Measurements from ENCODE around the gene GNG7. TPM values are rescaled to one million over a fixed set of nuclear protein-coding genes. Genes with fewer than 3 reads are reported as not detected.
A peak's percentile ranks its signal among the peaks of the same experiment; 100 is the strongest.

The GNG7 gene
- total and polyA plus RNA-seq, 8 donors: 4.0 to 8.8 (median 6.0) TPM

DNA sequence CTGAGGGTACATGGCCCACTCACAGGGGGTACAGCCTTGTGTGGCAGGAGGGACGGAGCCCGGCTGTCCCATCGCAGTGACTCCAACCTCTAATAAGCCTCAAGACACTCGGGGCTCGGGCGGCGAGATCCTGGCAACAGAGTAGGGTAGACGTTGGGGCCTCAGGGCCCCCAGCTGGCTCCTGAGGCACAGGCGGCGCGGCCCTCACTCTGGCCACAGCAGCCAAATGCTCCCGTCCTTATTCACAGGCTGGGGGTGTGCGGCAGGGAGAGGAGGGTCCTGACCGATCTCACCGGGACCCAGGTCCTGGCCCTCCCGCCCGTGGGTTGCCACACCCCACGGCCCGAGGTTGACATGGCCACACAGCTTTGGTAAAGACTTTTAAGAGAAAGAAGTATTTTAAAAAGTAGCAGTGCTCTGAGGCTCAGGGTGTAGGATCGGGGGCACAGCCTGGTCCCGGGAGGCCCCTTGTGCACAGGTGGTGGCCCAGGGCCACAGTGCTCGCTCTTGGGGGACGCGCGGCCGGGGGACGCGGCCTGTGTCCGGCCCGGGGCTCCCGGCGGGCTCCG is 29.7 kb upstream of the GNG7 start:
- H3K4me3 ChIP-seq: no peak overlapping the region
- no peak for FAIRE-seq
- peaks cover 0 to 3% (median 0%) of the 10 kb centered on the region in 3 donors for H3K36me3 ChIP-seq
- TF ChIP-seq, protein P1, sequence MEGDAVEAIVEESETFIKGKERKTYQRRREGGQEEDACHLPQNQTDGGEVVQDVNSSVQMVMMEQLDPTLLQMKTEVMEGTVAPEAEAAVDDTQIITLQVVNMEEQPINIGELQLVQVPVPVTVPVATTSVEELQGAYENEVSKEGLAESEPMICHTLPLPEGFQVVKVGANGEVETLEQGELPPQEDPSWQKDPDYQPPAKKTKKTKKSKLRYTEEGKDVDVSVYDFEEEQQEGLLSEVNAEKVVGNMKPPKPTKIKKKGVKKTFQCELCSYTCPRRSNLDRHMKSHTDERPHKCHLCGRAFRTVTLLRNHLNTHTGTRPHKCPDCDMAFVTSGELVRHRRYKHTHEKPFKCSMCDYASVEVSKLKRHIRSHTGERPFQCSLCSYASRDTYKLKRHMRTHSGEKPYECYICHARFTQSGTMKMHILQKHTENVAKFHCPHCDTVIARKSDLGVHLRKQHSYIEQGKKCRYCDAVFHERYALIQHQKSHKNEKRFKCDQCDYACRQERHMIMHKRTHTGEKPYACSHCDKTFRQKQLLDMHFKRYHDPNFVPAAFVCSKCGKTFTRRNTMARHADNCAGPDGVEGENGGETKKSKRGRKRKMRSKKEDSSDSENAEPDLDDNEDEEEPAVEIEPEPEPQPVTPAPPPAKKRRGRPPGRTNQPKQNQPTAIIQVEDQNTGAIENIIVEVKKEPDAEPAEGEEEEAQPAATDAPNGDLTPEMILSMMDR (IDR thresholded peaks at IDR 0.05): no peak
- intact Hi-C loops (cut with DNase I): no loop called here
- no peak for ATAC-seq
- H3K9me3 ChIP-seq: no peaks in the 10 kb centered on the region
- H3K4me1 ChIP-seq: no peaks in the 10 kb centered on the region
- DNase-seq: no peak
- 94% methylated on average over 32 to 33 of the region's 33 CpGs for WGBS, 2 donors
- no peak overlapping the region for H3K27ac ChIP-seq
- no peaks in the 10 kb centered on the region for H3K27me3 ChIP-seq

DNA sequence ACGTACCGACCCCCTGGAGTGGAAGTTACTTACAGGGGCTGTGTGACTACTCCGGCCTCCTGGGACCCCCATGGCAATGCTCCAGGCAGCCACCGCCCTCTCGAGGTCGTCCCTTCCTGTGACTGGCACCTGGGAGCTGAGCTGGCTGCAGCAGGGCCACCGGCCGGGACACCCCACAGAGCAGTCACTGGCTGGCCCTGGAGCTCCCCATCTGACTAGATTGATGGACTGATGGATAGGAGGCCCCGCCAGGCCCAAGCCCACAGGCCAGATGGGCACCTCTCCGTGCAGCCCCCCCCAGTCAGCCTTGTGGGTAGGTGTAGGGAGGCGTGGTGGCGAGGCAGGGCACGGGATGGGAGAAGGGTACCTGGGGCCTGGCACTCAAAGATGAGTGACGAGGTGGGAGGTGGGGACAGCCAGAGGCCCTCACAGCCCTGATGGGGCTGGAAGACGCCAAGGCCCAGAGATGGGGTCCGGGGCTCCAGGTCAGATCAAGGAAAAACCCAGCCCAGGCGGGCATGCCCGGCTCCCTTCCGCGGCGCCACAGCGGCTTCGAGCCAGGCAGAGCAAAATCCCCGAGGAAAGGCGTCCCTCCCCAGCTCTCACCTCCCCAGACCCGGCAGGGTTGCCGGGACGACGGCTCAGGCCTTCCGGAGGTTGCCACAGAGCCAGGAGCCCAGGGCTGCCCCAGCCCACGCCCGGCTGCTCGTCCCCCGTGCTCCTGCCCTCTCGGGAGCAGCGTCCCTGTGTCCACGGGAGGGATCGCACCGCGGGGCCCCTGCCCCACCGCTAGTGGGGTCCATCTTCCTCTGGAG is 28.9 kb upstream of the GNG7 start:
- WGBS, 2 donors: 88% methylated on average over 41 of the region's 41 CpGs

DNA sequence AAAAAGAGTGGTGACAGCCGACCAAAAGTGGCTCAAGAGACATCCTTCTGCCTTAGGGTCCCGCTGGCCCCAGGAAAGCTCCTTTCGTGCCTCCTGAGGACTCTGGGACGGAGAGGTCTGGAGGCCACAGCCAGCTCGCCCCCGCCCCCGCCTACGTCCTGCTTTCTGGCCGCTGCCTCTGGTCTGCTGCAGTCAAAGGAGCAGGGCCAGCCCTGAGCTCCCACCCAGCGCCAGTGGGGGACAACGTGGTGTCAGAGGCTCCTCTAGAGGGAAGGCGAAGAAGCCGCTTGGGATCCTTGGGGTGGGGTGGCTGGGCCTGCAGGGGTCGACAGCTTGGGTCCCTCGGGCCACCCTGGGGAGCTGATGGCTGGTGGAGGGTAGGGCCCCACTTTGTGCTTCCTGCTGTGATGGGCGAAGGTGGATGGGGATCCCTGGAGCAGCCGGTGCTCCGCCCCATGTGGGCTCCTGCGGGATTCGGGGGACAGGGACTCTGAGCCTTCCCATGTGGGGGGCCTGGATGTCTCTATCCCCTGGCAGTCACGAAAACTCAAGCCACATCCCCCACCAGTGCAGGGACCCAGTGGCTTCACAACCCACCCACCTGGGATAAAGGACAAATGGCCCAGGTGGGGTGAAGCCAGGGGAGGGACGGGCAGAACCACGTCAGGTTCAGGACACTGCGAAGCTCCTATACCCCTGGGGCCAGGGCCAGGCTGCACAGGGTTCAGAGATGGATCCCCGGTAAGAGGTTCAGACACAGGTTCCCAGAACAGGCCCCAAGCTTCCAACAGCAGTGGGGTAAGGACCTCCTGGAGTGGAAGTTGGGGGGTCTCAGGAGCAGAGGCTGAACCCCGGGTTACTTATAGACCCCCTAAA is 27.7 kb upstream of the GNG7 start:
- ATAC-seq: no peak
- 92 to 93% methylated on average over 26 of the region's 26 CpGs for WGBS, 2 donors
- TF ChIP-seq, protein P1 (IDR thresholded peaks at IDR 0.05): no peak
- Histone ChIP-seq H3K4me3 (no peak overlapping the region), H3K27me3 (no peaks in the 10 kb centered on the region), H3K9me3 (no peaks in the 10 kb centered on the region), H3K27ac (no peak overlapping the region), H3K36me3 (peaks cover 0 to 3% (median 0%) of the 10 kb centered on the region in 3 donors), H3K4me1 (no peaks in the 10 kb centered on the region)
- DNase-seq: no peak
- intact Hi-C loops (cut with DNase I): no loop called here
- no peak for FAIRE-seq

More for the DNA sequence above, 28.9 kb upstream of the GNG7 start:
- FAIRE-seq (no peak), DNase-seq (no peak), ATAC-seq (no peak)
- Histone ChIP-seq H3K27ac (no peak overlapping the region), H3K4me3 (no peak overlapping the region), H3K4me1 (no peaks in the 10 kb centered on the region), H3K9me3 (no peaks in the 10 kb centered on the region), H3K36me3 (peaks cover 0 to 3% (median 0%) of the 10 kb centered on the region in 3 donors), H3K27me3 (no peaks in the 10 kb centered on the region)
- intact Hi-C loops (cut with DNase I): no loop called here
- TF ChIP-seq, protein P1 (IDR thresholded peaks at IDR 0.05): no peak

DNA sequence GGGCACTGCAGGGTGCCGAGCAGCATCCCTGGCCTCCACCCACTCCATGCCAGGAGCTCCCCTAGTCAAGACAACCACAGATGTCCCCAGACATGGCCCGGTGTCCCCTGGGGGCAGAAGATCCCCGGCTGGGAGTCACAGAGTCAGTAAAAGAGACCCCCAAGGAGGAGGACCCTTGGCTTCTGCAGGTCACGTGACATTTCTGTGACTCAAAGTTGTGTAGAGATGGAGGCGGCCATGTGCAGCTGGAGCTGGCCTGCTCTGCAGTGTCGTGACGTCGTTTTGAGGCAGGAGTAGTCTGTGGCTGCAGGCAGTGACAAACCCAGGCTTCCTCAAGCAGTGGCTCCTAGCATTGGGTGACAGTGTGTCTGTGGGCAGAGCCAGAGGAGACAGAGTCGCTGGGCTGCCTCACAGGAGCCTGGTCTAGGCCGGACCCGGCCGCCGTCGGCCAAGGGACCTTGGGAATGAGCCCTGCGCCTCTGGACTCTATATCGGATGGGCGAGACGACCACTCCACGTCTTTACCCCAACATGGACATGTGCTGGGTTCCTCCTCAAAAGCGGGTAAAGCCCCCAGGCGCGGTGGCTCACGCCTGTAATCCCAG is 26.4 kb upstream of the GNG7 start:
- intact Hi-C loops (cut with DNase I): no loop called here
- FAIRE-seq: no peak
- 83 to 87% methylated on average over 23 of the region's 23 CpGs for WGBS, 2 donors
- no peak for ATAC-seq
- TF ChIP-seq, protein P1 (IDR thresholded peaks at IDR 0.05): no peak
- Histone ChIP-seq H3K27me3 (no peaks in the 10 kb centered on the region), H3K27ac (no peak overlapping the region), H3K9me3 (no peaks in the 10 kb centered on the region), H3K36me3 (peaks cover 0 to 3% (median 0%) of the 10 kb centered on the region in 3 donors), H3K4me3 (no peak overlapping the region), H3K4me1 (no peaks in the 10 kb centered on the region)
- peak in 1 of 6 donors; percentile 47 for DNase-seq

Measured in pancreas (tissue), 10 donors.